ENCODE measurements around the gene SPRED2.

Gene SPRED2

GRCh38 chr2:65413106-65413505 is 19.3 kb downstream of the SPRED2 start:
- H3K36me3 ChIP-seq (ENCODE audit: control insufficient read depth, insufficient read depth, low read length), result no peaks in the 10 kb centered on the region
- H3K9me3 ChIP-seq (ENCODE audit: control insufficient read depth, low read length), result no peaks in the 10 kb centered on the region
- no peak for TF ChIP-seq CTCF (IDR thresholded peaks at IDR 0.05)
- H3K27me3 ChIP-seq (ENCODE audit: control insufficient read depth, insufficient read depth, low read length), result no peaks in the 10 kb centered on the region
- no peak overlapping the region for H3K9ac ChIP-seq
- no peak overlapping the region for H2AFZ ChIP-seq
- no peak overlapping the region for H3K4me3 ChIP-seq (ENCODE audit: low read depth, low read length)
- peaks cover 20% of the 10 kb centered on the region for H3K4me1 ChIP-seq
- H3K79me2 ChIP-seq, result peaks cover 46% of the 10 kb centered on the region
- no peak overlapping the region for H3K27ac ChIP-seq
- H3K4me2 ChIP-seq (ENCODE audit: low read length), result no peak overlapping the region

GRCh38 chr2:65411056-65411795 is 21.2 kb downstream of the SPRED2 start:
- Histone ChIP-seq H3K27ac (no peak overlapping the region), H3K4me1 (peaks cover 19% of the 10 kb centered on the region), H3K4me2 (ENCODE audit: low read length) (no peak overlapping the region), H3K4me3 (ENCODE audit: low read depth, low read length) (no peak overlapping the region), H3K9me3 (ENCODE audit: control insufficient read depth, low read length) (no peaks in the 10 kb centered on the region), H3K79me2 (peaks cover 50% of the 10 kb centered on the region), H3K36me3 (ENCODE audit: control insufficient read depth, insufficient read depth, low read length) (no peaks in the 10 kb centered on the region), H3K9ac (no peak overlapping the region), H2AFZ (no peak overlapping the region), H3K27me3 (ENCODE audit: control insufficient read depth, insufficient read depth, low read length) (no peaks in the 10 kb centered on the region)
- TF ChIP-seq CTCF (IDR thresholded peaks at IDR 0.05), result no peak

- Histone ChIP-seq H3K27ac (no peak overlapping the region), H3K4me2 (ENCODE audit: low read length) (no peak overlapping the region), H3K36me3 (ENCODE audit: control insufficient read depth, insufficient read depth, low read length) (no peaks in the 10 kb centered on the region), H2AFZ (no peak overlapping the region), H3K9ac (no peak overlapping the region), H3K9me3 (ENCODE audit: control insufficient read depth, low read length) (no peaks in the 10 kb centered on the region), H3K79me2 (peaks cover 56% of the 10 kb centered on the region), H3K4me1 (peaks cover 17% of the 10 kb centered on the region), H3K4me3 (ENCODE audit: low read depth, low read length) (no peak overlapping the region), H3K27me3 (ENCODE audit: control insufficient read depth, insufficient read depth, low read length) (no peaks in the 10 kb centered on the region)
- TF ChIP-seq CTCF (IDR thresholded peaks at IDR 0.05), result no peak
These were observed 23.4 kb downstream of the SPRED2 start for GRCh38 chr2:65409045-65409444.

- H3K27me3 ChIP-seq (ENCODE audit: control insufficient read depth, insufficient read depth, low read length), result no peaks in the 10 kb centered on the region
- no peak for TF ChIP-seq CTCF (IDR thresholded peaks at IDR 0.05)
- H3K9me3 ChIP-seq (ENCODE audit: control insufficient read depth, low read length), result no peaks in the 10 kb centered on the region
- peaks cover 19% of the 10 kb centered on the region for H3K4me1 ChIP-seq
- H3K4me2 ChIP-seq (ENCODE audit: low read length), result no peak overlapping the region
- H3K4me3 ChIP-seq (ENCODE audit: low read depth, low read length), result no peak overlapping the region
- no peak overlapping the region for H3K27ac ChIP-seq
- no peaks in the 10 kb centered on the region for H3K36me3 ChIP-seq (ENCODE audit: control insufficient read depth, insufficient read depth, low read length)
- H3K79me2 ChIP-seq, result peaks cover 56% of the 10 kb centered on the region
- no peak overlapping the region for H2AFZ ChIP-seq
- no peak overlapping the region for H3K9ac ChIP-seq
These were observed 25.2 kb downstream of the SPRED2 start for GRCh38 chr2:65407240-65407639.

Data from parathyroid adenoma (tissue), 2 donors.